H1 (cell line): ENCODE data around the gene CD300C.

Source experiments
- CEBPB ChIP-seq: IDR thresholded peaks from 2 replicates; pipeline ENCODE4 v1.6.1; 2012; ENCODE audit warnings: low read depth, low read length
- EP300 ChIP-seq, 2 experiments: IDR thresholded peaks; 1 replicate in 1 of 2; 2 replicates in 1 of 2; pipeline ENCODE4 v1.6.1; 2011 to 2012; ENCODE audit warnings: low read depth in 2 of 2, low read length in 2 of 2, mild to moderate bottlenecking in 2 of 2, borderline replicate concordance in 1 of 2, inconsistent platforms in 1 of 2, moderate library complexity in 1 of 2
- GABPA ChIP-seq: IDR thresholded peaks from 2 replicates; pipeline ENCODE4 v1.6.1; 2011; ENCODE audit warnings: mild to moderate bottlenecking, low read length, moderate library complexity, borderline replicate concordance; ENCODE audit not compliant: insufficient read depth
- HDAC2 ChIP-seq, 2 experiments: fragments of 300-600 bp in 1 of 2; sonication (generic) in 1 of 2; IDR thresholded peaks; 2 replicates each; pipeline ENCODE4 v1.6.1; 2011 to 2012; ENCODE audit warnings: low read depth in 2 of 2, low read length in 2 of 2, mild to moderate bottlenecking in 2 of 2, moderate library complexity in 2 of 2, borderline replicate concordance in 1 of 2, inconsistent platforms in 1 of 2
- MAFK ChIP-seq: IDR thresholded peaks from 2 replicates; pipeline ENCODE4 v1.6.1; 2012; ENCODE audit warnings: low read depth, mild to moderate bottlenecking, improper control_type of control experiment, low read length
- POLR2A ChIP-seq, 2 experiments: IDR thresholded peaks; 1 replicate in 1 of 2; 2 replicates in 1 of 2; pipeline ENCODE4 v1.6.1; 2011; ENCODE audit warnings: low read depth in 2 of 2, low read length in 2 of 2, mild to moderate bottlenecking in 2 of 2; ENCODE audit errors: control extremely low read depth in 1 of 2
- POLR2AphosphoS5 ChIP-seq: IDR thresholded peaks from 2 replicates; pipeline ENCODE4 v1.6.1; 2011; ENCODE audit warnings: low read depth, low read length
- TAF1 ChIP-seq: IDR thresholded peaks from 2 replicates; pipeline ENCODE4 v1.6.1; 2011; ENCODE audit warnings: mild to moderate bottlenecking, low read depth, low read length
- YY1 ChIP-seq: IDR thresholded peaks from 2 replicates; pipeline ENCODE4 v1.6.1; 2011; ENCODE audit warnings: low read depth, mild to moderate bottlenecking, low read length
- ZNF274 ChIP-seq: IDR thresholded peaks from 2 replicates; pipeline ENCODE4 v1.7.0; 2012; ENCODE audit warnings: low read length, borderline replicate concordance; ENCODE audit errors: extremely low read depth
- TF ChIP-seq, protein P1 (sequence below), 3 experiments: IDR thresholded peaks; 1 replicate in 2 of 3; 2 replicates in 1 of 3; pipeline versions ENCODE4 v1.5.1 to v1.6.1; 2011; ENCODE audit warnings: low read length in 3 of 3, mild to moderate bottlenecking in 3 of 3, inconsistent platforms in 2 of 3, low read depth in 1 of 3, moderate library complexity in 1 of 3; ENCODE audit not compliant: insufficient read depth in 1 of 3; ENCODE audit errors: control extremely low read depth in 1 of 3

DNA sequence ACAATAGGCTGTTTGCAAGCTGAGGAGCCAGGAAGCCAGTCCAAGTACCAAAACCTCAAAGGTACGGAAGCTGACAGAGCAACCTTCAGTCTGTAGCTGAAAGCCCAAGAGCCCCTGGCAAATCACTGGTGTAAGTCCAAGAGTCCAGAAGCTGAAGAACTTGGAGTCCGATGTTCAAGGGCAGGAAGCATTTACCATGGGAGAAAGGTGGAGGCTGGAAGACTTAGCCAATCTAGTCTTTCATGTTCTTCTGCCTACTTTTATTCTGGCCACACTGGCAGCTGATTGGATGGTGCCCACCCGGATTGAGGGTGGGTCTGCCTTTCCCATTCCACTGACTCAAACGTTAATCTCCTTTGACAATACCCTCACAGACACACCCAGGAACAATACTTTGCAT, 30.0 kb downstream of the CD300C start:
- no peak for TF ChIP-seq MAFK
- no peak for TF ChIP-seq ZNF274
- TF ChIP-seq EP300 (IDR thresholded peaks at IDR 0.05; ENCODE audit: borderline replicate concordance in 1 of 2, low read depth in 2 of 2, low read length in 2 of 2), result no peak
- TF ChIP-seq HDAC2 (IDR thresholded peaks at IDR 0.05; ENCODE audit: borderline replicate concordance in 1 of 2, low read depth in 2 of 2, low read length in 2 of 2), result no peak
- TF ChIP-seq CEBPB, result no peak
- TF ChIP-seq POLR2A (IDR thresholded peaks at IDR 0.05; ENCODE audit: control extremely low read depth in 1 of 2, low read depth in 2 of 2, low read length in 2 of 2), result no peak
- no peak for TF ChIP-seq TAF1
- TF ChIP-seq, protein P1, sequence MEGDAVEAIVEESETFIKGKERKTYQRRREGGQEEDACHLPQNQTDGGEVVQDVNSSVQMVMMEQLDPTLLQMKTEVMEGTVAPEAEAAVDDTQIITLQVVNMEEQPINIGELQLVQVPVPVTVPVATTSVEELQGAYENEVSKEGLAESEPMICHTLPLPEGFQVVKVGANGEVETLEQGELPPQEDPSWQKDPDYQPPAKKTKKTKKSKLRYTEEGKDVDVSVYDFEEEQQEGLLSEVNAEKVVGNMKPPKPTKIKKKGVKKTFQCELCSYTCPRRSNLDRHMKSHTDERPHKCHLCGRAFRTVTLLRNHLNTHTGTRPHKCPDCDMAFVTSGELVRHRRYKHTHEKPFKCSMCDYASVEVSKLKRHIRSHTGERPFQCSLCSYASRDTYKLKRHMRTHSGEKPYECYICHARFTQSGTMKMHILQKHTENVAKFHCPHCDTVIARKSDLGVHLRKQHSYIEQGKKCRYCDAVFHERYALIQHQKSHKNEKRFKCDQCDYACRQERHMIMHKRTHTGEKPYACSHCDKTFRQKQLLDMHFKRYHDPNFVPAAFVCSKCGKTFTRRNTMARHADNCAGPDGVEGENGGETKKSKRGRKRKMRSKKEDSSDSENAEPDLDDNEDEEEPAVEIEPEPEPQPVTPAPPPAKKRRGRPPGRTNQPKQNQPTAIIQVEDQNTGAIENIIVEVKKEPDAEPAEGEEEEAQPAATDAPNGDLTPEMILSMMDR (IDR thresholded peaks at IDR 0.05; ENCODE audit: control extremely low read depth in 1 of 3, insufficient read depth in 1 of 3, low read depth in 1 of 3, low read length in 3 of 3), result no peak
- TF ChIP-seq GABPA, result no peak
- TF ChIP-seq YY1, result no peak
- TF ChIP-seq POLR2AphosphoS5, result no peak
